ENCODE measurements around the gene CABP4.

CABP4 gene

DNA sequence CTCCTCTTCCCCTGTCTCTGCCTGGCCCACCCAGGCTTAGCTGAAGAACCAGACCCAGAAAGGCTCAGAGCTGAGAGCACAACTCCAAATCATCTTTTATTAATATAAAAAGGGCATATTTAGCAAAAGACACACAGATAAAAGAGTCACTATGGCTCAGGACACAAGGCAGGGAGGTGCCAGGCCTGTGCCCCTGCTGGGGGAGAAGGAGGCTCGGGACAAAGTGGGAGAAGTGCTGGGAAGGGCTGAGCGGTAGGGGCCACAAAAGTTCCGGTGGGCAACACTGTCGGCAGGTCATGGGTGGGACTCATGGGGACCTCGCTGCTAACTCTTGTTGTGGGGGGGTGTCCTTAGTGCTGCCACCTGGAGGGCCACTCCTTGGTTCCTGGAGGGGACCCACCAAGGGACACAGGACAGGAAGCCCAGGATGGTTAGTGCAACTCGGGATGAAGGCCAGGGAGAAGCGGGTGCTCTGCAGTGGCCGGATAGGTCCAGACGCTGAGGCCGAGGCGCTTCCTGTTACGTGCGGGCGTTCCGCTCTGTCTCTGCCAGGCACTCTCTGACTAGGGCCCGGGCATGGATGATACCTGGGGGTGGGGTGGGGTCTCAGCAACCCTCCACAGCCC is 51.4 kb downstream of the CABP4 start:
- TF ChIP-seq, protein P1, sequence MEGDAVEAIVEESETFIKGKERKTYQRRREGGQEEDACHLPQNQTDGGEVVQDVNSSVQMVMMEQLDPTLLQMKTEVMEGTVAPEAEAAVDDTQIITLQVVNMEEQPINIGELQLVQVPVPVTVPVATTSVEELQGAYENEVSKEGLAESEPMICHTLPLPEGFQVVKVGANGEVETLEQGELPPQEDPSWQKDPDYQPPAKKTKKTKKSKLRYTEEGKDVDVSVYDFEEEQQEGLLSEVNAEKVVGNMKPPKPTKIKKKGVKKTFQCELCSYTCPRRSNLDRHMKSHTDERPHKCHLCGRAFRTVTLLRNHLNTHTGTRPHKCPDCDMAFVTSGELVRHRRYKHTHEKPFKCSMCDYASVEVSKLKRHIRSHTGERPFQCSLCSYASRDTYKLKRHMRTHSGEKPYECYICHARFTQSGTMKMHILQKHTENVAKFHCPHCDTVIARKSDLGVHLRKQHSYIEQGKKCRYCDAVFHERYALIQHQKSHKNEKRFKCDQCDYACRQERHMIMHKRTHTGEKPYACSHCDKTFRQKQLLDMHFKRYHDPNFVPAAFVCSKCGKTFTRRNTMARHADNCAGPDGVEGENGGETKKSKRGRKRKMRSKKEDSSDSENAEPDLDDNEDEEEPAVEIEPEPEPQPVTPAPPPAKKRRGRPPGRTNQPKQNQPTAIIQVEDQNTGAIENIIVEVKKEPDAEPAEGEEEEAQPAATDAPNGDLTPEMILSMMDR (IDR thresholded peaks at IDR 0.05; ENCODE audit: low read length) = no peak
- no peak for TF ChIP-seq EZH2 (IDR thresholded peaks at IDR 0.05; ENCODE audit: borderline replicate concordance, low read length)
- Histone ChIP-seq H3K27ac (ENCODE audit: low read depth, low read length, poor library complexity, severe bottlenecking) (peak overlapping the region; percentile 89), H3K4me3 (ENCODE audit: low read depth, low read length, poor library complexity, severe bottlenecking) (peak overlapping the region; percentile 81), H3F3A (ENCODE audit: insufficient read depth, low read length) (0 out of 2 replicates have a peak, but pooled peaks cover 3% of the 10 kb centered on the region), H4K20me1 (ENCODE audit: insufficient read depth, low read length) (no peaks in the 10 kb centered on the region), H2AFZ (ENCODE audit: low read length) (no peak overlapping the region), H3K36me3 (ENCODE audit: insufficient read depth, low read length) (peaks cover 11% of the 10 kb centered on the region; the same call in 1 of the 2 replicates), H3K27me3 (ENCODE audit: insufficient read depth, low read length) (no peaks in the 10 kb centered on the region), H3K9ac (ENCODE audit: low read length) (peak overlapping the region; percentile 67), H3K4me1 (ENCODE audit: insufficient read depth, low read length, severe bottlenecking) (peaks cover 35% of the 10 kb centered on the region), H3K4me2 (ENCODE audit: low read length) (peak overlapping the region; percentile 99), H3K79me2 (ENCODE audit: insufficient read depth, low read length) (no peaks in the 10 kb centered on the region), H3K9me3 (ENCODE audit: low read length) (no peaks in the 10 kb centered on the region), H3K9me2 (ENCODE audit: low read depth, low read length) (no peaks in the 10 kb centered on the region)

GRCh38 chr11:67507242-67507863 is 52.2 kb downstream of the CABP4 start:
- no peaks in the 10 kb centered on the region for H3K9me2 ChIP-seq (ENCODE audit: low read depth, low read length)
- peak overlapping the region; percentile 99 for H3K4me2 ChIP-seq (ENCODE audit: low read length)
- H3K36me3 ChIP-seq (ENCODE audit: insufficient read depth, low read length) = peaks cover 3% of the 10 kb centered on the region; the same call in 1 of the 2 replicates
- 0 out of 2 replicates have a peak, but pooled peaks cover 3% of the 10 kb centered on the region for H3F3A ChIP-seq (ENCODE audit: insufficient read depth, low read length)
- H3K9ac ChIP-seq (ENCODE audit: low read length) = peak overlapping the region; percentile 67
- H4K20me1 ChIP-seq (ENCODE audit: insufficient read depth, low read length) = no peaks in the 10 kb centered on the region
- peaks cover 35% of the 10 kb centered on the region for H3K4me1 ChIP-seq (ENCODE audit: insufficient read depth, low read length, severe bottlenecking)
- H2AFZ ChIP-seq (ENCODE audit: low read length) = no peak overlapping the region
- TF ChIP-seq EZH2 (IDR thresholded peaks at IDR 0.05; ENCODE audit: borderline replicate concordance, low read length) = no peak
- TF ChIP-seq, protein P1 (IDR thresholded peaks at IDR 0.05; ENCODE audit: low read length) = no peak
- H3K79me2 ChIP-seq (ENCODE audit: insufficient read depth, low read length) = no peaks in the 10 kb centered on the region
- H3K4me3 ChIP-seq (ENCODE audit: low read depth, low read length, poor library complexity, severe bottlenecking) = peak overlapping the region; percentile 81
- peak overlapping the region; percentile 89 for H3K27ac ChIP-seq (ENCODE audit: low read depth, low read length, poor library complexity, severe bottlenecking)
- no peaks in the 10 kb centered on the region for H3K27me3 ChIP-seq (ENCODE audit: insufficient read depth, low read length)
- H3K9me3 ChIP-seq (ENCODE audit: low read length) = no peaks in the 10 kb centered on the region

- TF ChIP-seq, protein P1 (IDR thresholded peaks at IDR 0.05; ENCODE audit: low read length) = no peak
- TF ChIP-seq EZH2 (IDR thresholded peaks at IDR 0.05; ENCODE audit: borderline replicate concordance, low read length) = no peak
- no peaks in the 10 kb centered on the region for H4K20me1 ChIP-seq (ENCODE audit: insufficient read depth, low read length)
- H3K9me2 ChIP-seq (ENCODE audit: low read depth, low read length) = no peaks in the 10 kb centered on the region
- H3K27ac ChIP-seq (ENCODE audit: low read depth, low read length, poor library complexity, severe bottlenecking) = peak within 1 kb of the TSS; percentile 89
- peak within 1 kb of the TSS; percentile 81 for H3K4me3 ChIP-seq (ENCODE audit: low read depth, low read length, poor library complexity, severe bottlenecking)
- no peaks in the 10 kb centered on the region; the same call in 1 of the 2 replicates for H3K36me3 ChIP-seq (ENCODE audit: insufficient read depth, low read length)
- no peaks in the 10 kb centered on the region for H3K27me3 ChIP-seq (ENCODE audit: insufficient read depth, low read length)
- H3K4me1 ChIP-seq (ENCODE audit: insufficient read depth, low read length, severe bottlenecking) = peaks cover 35% of the 10 kb centered on the region
- H3K79me2 ChIP-seq (ENCODE audit: insufficient read depth, low read length) = no peaks in the 10 kb centered on the region
- peak within 1 kb of the TSS; percentile 99 for H3K4me2 ChIP-seq (ENCODE audit: low read length)
- H3K9me3 ChIP-seq (ENCODE audit: low read length) = no peaks in the 10 kb centered on the region
- H2AFZ ChIP-seq (ENCODE audit: low read length) = no peak within 1 kb of the TSS
- H3K9ac ChIP-seq (ENCODE audit: low read length) = peak within 1 kb of the TSS; percentile 67
- 0 out of 2 replicates have a peak, but pooled peaks cover 3% of the 10 kb centered on the region for H3F3A ChIP-seq (ENCODE audit: insufficient read depth, low read length)
Observed at GRCh38 chr11:67507864-67508485, 52.8 kb downstream of the CABP4 start, which contains the start of gene CDK2AP2. Gene CDK2AP2 (minus strand): TSS chr11:67508162. CDS start chr11:67508082, 80 bp downstream.
